C4-2B (cell line): ENCODE measurements around the gene ZNF467.

ENCODE experiments used
- H3K27ac ChIP-seq: fragments of 450-650 bp; 2 replicates; pipeline ENCODE4 v1.5.1; 2017
- ZFX ChIP-seq: fragments of 450-650 bp; IDR thresholded peaks from 2 replicates; pipeline ENCODE4 v1.6.1; 2017
- TF ChIP-seq, protein P1 (sequence below): fragments of 450-650 bp; conservative IDR thresholded peaks from 2 replicates; pipeline ENCODE4 v1.5.1; 2017; ENCODE audit warnings: mild to moderate bottlenecking

ZNF467 gene

GRCh38 chr7:149814494-149814893, 41.1 kb upstream of the ZNF467 start:
- TF ChIP-seq ZFX: no peak
- TF ChIP-seq, protein P1, sequence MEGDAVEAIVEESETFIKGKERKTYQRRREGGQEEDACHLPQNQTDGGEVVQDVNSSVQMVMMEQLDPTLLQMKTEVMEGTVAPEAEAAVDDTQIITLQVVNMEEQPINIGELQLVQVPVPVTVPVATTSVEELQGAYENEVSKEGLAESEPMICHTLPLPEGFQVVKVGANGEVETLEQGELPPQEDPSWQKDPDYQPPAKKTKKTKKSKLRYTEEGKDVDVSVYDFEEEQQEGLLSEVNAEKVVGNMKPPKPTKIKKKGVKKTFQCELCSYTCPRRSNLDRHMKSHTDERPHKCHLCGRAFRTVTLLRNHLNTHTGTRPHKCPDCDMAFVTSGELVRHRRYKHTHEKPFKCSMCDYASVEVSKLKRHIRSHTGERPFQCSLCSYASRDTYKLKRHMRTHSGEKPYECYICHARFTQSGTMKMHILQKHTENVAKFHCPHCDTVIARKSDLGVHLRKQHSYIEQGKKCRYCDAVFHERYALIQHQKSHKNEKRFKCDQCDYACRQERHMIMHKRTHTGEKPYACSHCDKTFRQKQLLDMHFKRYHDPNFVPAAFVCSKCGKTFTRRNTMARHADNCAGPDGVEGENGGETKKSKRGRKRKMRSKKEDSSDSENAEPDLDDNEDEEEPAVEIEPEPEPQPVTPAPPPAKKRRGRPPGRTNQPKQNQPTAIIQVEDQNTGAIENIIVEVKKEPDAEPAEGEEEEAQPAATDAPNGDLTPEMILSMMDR: no peak
- no peak overlapping the region for H3K27ac ChIP-seq

DNA sequence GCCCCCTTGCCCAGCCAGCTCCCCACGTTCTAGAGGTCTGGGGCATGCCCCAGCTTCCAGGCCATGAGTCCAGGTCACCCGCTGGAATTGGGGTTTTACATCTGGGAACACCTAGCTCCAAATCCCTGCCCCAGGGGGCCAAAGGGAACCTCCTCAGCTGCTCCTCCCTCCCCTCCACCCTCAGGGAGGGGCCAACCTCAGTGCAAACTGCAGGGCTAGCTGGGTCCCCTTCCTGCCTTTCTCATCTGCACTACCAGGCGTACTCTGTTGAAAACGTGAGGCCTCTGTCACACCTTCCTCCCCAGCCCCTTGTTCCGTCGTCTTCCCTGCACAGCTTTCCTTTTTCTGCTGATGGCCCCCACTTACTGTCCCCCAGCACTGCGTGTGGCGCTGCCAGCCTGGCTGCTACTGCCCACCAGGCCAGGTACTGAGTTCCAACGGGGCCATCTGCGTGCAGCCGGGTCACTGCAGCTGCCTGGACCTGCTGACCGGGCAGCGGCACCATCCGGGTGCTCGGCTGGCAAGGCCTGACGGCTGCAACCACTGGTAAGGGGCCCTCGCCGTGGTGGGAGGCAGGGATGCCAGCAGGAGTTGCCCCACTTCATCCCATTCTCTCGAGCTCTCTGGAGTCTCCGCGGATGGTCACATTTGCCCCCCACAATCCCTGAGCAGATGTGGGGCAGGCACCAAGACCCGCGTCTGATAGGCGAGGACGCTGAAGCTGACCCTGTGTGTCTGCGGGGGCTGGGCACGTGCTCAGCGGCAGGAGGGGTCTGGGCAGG, 40.1 kb upstream of the ZNF467 start:
- H3K27ac ChIP-seq: no peak overlapping the region
- TF ChIP-seq ZFX: no peak
- TF ChIP-seq, protein P1: no peak

DNA sequence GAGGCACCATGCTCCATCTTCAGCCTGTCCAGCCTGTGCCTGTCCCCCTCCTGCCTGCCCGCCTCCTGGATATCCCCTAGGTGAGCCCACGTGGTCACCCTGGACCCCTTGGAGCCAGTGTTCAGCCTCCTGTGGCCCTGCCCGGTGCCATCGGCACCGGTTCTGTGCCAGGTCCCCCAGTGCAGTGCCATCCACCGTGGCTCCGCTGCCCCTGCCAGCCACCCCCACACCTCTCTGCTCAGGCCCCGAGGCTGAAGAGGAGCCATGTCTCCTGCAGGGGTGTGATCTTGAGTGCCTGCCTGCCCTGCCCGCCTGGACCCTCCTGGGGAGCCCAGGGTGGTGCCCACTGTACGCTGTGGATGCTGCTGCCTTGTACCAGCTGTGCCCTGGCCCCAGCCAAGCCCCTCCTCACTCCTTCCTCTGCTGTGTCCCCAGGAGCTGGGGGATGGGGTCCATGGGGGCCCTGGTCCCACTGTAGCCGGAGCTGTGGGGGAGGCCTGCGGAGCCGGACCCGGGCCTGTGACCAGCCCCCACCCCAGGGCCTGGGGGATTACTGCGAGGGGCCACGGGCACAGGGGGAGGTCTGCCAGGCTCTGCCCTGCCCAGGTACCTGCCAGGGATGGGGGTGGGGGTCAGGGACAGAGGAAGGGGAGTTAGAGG, 38.6 kb upstream of the ZNF467 start:
- TF ChIP-seq ZFX: no peak

GRCh38 chr7:149811221-149811620, 37.8 kb upstream of the ZNF467 start:
- no peak overlapping the region for H3K27ac ChIP-seq
- TF ChIP-seq, protein P1: no peak; the same call in 1 of the 2 replicates
- TF ChIP-seq ZFX: no peak

More for the DNA sequence above, 38.6 kb upstream of the ZNF467 start:
- no peak overlapping the region for H3K27ac ChIP-seq

- TF ChIP-seq ZFX: no peak
- TF ChIP-seq, protein P1: no peak; the same call in 1 of the 2 replicates
- H3K27ac ChIP-seq: no peak overlapping the region
Measured at GRCh38 chr7:149809215-149809614, 35.8 kb upstream of the ZNF467 start.

- H3K27ac ChIP-seq: no peak overlapping the region
- no peak for TF ChIP-seq ZFX
- TF ChIP-seq, protein P1: no peak
Measured at GRCh38 chr7:149808311-149808710, 34.9 kb upstream of the ZNF467 start.

DNA sequence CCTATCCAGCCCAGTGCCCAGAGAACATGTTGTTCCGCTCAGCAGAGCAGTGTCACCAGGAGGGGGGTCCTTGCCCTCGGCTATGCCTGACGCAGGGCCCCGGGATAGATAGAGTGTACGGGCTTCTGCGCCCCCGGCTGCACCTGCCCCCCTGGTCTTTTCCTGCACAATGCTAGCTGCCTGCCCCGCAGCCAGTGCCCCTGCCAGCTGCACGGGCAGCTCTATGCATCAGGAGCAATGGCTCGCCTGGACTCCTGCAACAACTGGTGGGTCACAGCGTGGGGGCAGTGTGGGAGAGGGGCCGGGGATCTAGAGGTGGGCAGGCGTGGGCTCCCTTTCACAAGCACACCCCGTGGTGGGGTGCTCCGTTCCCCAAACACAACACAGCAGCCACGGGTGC, 33.3 kb upstream of the ZNF467 start:
- TF ChIP-seq, protein P1: no peak
- TF ChIP-seq ZFX: no peak
- H3K27ac ChIP-seq: no peak overlapping the region
